Lung (tissue), 12 donors: ENCODE results near the gene ZNF441. TPM values are rescaled to one million over a fixed set of nuclear protein-coding genes. Genes with fewer than 3 reads are reported as not detected.

ENCODE experiments used
- ATAC-seq: fragments of 200-7000 bp; cut with Tn5 transposase; one replicate; pipeline ENCODE4 v1.9.1; 2020; ENCODE audit warnings: moderate number of reproducible peaks; ENCODE audit not compliant: insufficient read depth, low FRiP score
- DNase-seq, 3 donors: peaks; one replicate each; pipeline ENCODE4 v3.0.0-alpha.2; 2013 to 2017
- H3K27ac ChIP-seq, 2 donors: one replicate each; pipeline ENCODE4 v1.5.1; 2013; ENCODE audit warnings: mild to moderate bottlenecking in 2 of 2, moderate library complexity in 2 of 2, control low read depth in 1 of 2, inconsistent platforms in 1 of 2, low read depth in 1 of 2, low read length in 1 of 2
- H3K27me3 ChIP-seq, 3 donors: one replicate each; pipeline ENCODE4 v1.5.1; 2013; ENCODE audit warnings: low read length in 2 of 3; ENCODE audit not compliant: control insufficient read depth in 3 of 3, insufficient read depth in 3 of 3
- H3K36me3 ChIP-seq, 4 donors: one replicate each; pipeline ENCODE4 v1.5.1; 2013; ENCODE audit warnings: low read length in 4 of 4, mild to moderate bottlenecking in 1 of 4, moderate library complexity in 1 of 4; ENCODE audit not compliant: control insufficient read depth in 4 of 4, insufficient read depth in 4 of 4
- H3K4me1 ChIP-seq, 5 donors: one replicate each; pipeline ENCODE4 v1.5.1; 2013; ENCODE audit warnings: low read length in 5 of 5, mild to moderate bottlenecking in 2 of 5, moderate library complexity in 1 of 5; ENCODE audit not compliant: control insufficient read depth in 5 of 5, insufficient read depth in 5 of 5
- H3K4me3 ChIP-seq: one replicate; pipeline ENCODE4 v1.5.1; 2013; ENCODE audit warnings: mild to moderate bottlenecking, control low read depth, moderate library complexity
- H3K9ac ChIP-seq, 2 donors: one replicate each; pipeline ENCODE4 v1.5.1; 2013; ENCODE audit warnings: low read length in 2 of 2, control low read depth in 1 of 2; ENCODE audit not compliant: insufficient read depth in 1 of 2
- H3K9me3 ChIP-seq, 4 donors: one replicate each; pipeline ENCODE4 v1.5.1; 2013; ENCODE audit warnings: low read length in 3 of 4, mild to moderate bottlenecking in 1 of 4, moderate library complexity in 1 of 4; ENCODE audit not compliant: control insufficient read depth in 4 of 4, insufficient read depth in 3 of 4
- CTCF ChIP-seq: IDR thresholded peaks from 2 replicates; pipeline ENCODE4 v1.5.1; 2012; ENCODE audit warnings: mild to moderate bottlenecking; ENCODE audit errors: control extremely low read depth, extremely low read depth
- WGBS, 2 donors: extraction: QIAGEN DNeasy Blood & Tissue Kit; methylation state at CpG; one replicate each; pipeline ENCODE4 v1.1.7; 2013; 5-methylcytosine and 5-hydroxymethylcytosine counted together
- polyA plus RNA-seq, 2 donors: library from polyadenylated mRNA; stranded (reverse); fragments of 200-250 nt; gene quantifications; one replicate each; pipeline ENCODE4 v1.2.1, GENCODE V29; 2013
- total RNA-seq, 2 donors: library from RNA; depleted of rRNA in 1 of 2; stranded (reverse); fragments of >200 nt in 1 of 2; gene quantifications; one replicate each; pipeline ENCODE4 v1.2.1, GENCODE V29; 2014 to 2021
- donor health status: control.
- donor health status: control.
- donor health status: Bipolar disorder and iron deficiency.
- donor health status: healthy.
- donor health status: DM: yes; HTN: yes; CAD: no.

The ZNF441 gene
- total and polyA plus RNA-seq, 4 donors: 3.7 to 26.4 (median 6.6) TPM

- WGBS, 2 donors: 97 to 98% methylated on average over 4 of the region's 4 CpGs
- H3K36me3 ChIP-seq: peaks cover 0 to 20% (median 14%) of the 10 kb centered on the region in 4 donors
Observed at GRCh38 chr19:11729586-11729985, 37.2 kb upstream of the ZNF441 start.

GRCh38 chr19:11735375-11735774 is 31.4 kb upstream of the ZNF441 start:
- no peak overlapping the region for H3K27ac ChIP-seq
- no peak for TF ChIP-seq CTCF
- no peak overlapping the region for H3K4me3 ChIP-seq
- no peak overlapping the region for H3K9ac ChIP-seq
- H3K4me1 ChIP-seq: peaks cover 4 to 19% (median 4%) of the 10 kb centered on the region in 5 donors
- ATAC-seq: no peak
- peaks cover 0 to 3% (median 0%) of the 10 kb centered on the region in 4 donors for H3K9me3 ChIP-seq
- peaks cover 0 to 5% (median 2%) of the 10 kb centered on the region in 4 donors for H3K36me3 ChIP-seq
- H3K27me3 ChIP-seq: no peaks in the 10 kb centered on the region
- 89 to 94% methylated on average over 1 of the region's 1 CpG for WGBS, 2 donors
- no peak for DNase-seq

More at GRCh38 chr19:11729586-11729985, 37.2 kb upstream of the ZNF441 start:
- TF ChIP-seq CTCF: no peak
- peaks cover 0 to 8% (median 0%) of the 10 kb centered on the region in 4 donors for H3K9me3 ChIP-seq
- no peak overlapping the region for H3K9ac ChIP-seq
- H3K4me1 ChIP-seq: no peaks in the 10 kb centered on the region
- no peak for ATAC-seq
- no peak overlapping the region for H3K27ac ChIP-seq
- no peak overlapping the region for H3K4me3 ChIP-seq
- H3K27me3 ChIP-seq: no peaks in the 10 kb centered on the region
- DNase-seq: no peak

- Histone ChIP-seq H3K27me3 (no peaks in the 10 kb centered on the region), H3K9me3 (no peaks in the 10 kb centered on the region), H3K36me3 (peaks cover 0 to 3% (median 0%) of the 10 kb centered on the region in 4 donors), H3K4me3 (no peak overlapping the region), H3K27ac (no peak overlapping the region), H3K9ac (peak overlapping the region in 1 of 2 donors; percentile 47), H3K4me1 (peaks cover 4 to 19% (median 4%) of the 10 kb centered on the region in 5 donors)
- no peak for TF ChIP-seq CTCF
- DNase-seq (peak; percentile 12 to 43 (median 31)), ATAC-seq (no peak)
- WGBS, 2 donors: 32 to 48% methylated on average over 2 of the region's 2 CpGs
Observed at GRCh38 chr19:11736696-11737095, 30.1 kb upstream of the ZNF441 start.
